Tibial nerve (tissue), 4 donors: ENCODE data around the gene ADH4. TPM values are rescaled to one million over a fixed set of nuclear protein-coding genes. Genes with fewer than 3 reads are reported as not detected.

Experiments used
- DNase-seq, 2 donors: peaks; one replicate each; pipeline ENCODE4 v3.0.0-alpha.2; 2019; ENCODE audit warnings: low spot score in 2 of 2
- H3K27ac ChIP-seq, 4 donors: fragments of 200-600 bp; sonication (generic) in 3 of 4; one replicate each; pipeline ENCODE4 v1.5.1; 2017 to 2019; ENCODE audit warnings: mild to moderate bottlenecking in 1 of 4
- H3K27me3 ChIP-seq, 2 donors: fragments of 200-600 bp; sonication (generic) in 1 of 2; one replicate each; pipeline versions ENCODE4 v1.5.1 to v1.6.0; 2017 to 2019
- H3K36me3 ChIP-seq, 3 donors: fragments of 200-600 bp; sonication (generic); one replicate each; pipeline ENCODE4 v1.5.1; 2018 to 2019
- H3K4me1 ChIP-seq, 4 donors: fragments of 200-600 bp; sonication (generic) in 3 of 4; one replicate each; pipeline ENCODE4 v1.5.1; 2017 to 2019
- H3K4me3 ChIP-seq, 4 donors: fragments of 200-600 bp; sonication (generic) in 3 of 4; one replicate each; pipeline ENCODE4 v1.5.1; 2017 to 2019; ENCODE audit warnings: mild to moderate bottlenecking in 1 of 4, moderate library complexity in 1 of 4
- H3K9me3 ChIP-seq, 4 donors: fragments of 200-600 bp; sonication (generic) in 3 of 4; one replicate each; pipeline ENCODE4 v1.5.1; 2017 to 2019
- EP300 ChIP-seq, 2 donors: sonication (generic); formaldehyde crosslinking; IDR thresholded peaks; one replicate each; pipeline ENCODE4 v1.6.1; 2017; ENCODE audit warnings: antibody characterized with exemption in 2 of 2, mild to moderate bottlenecking in 1 of 2
- POLR2A ChIP-seq, 2 donors: fragments of 450-650 bp; IDR thresholded peaks; one replicate each; pipeline ENCODE4 v1.6.1; 2017; ENCODE audit warnings: antibody characterized with exemption in 2 of 2, mild to moderate bottlenecking in 2 of 2, moderate library complexity in 2 of 2
- WGBS, 2 donors: methylation state at CpG; one replicate each; pipeline ENCODE4 v1.1.5; 2018; 5-methylcytosine and 5-hydroxymethylcytosine counted together
- total RNA-seq, 4 donors: library from RNA; depleted of rRNA; stranded (reverse); fragments of >200 nt; gene quantifications; one replicate each; pipeline ENCODE4 v1.1.0, GENCODE V29; 2016
- TF ChIP-seq, protein P1 (sequence below), 5 experiments: fragments of 200-600 bp in 3 of 5; fragments of 450-650 bp in 2 of 5; sonication (generic) in 3 of 5; IDR thresholded peaks; one replicate each; pipeline ENCODE4 v1.5.1; 2016 to 2019; ENCODE audit warnings: antibody characterized with exemption in 5 of 5, mild to moderate bottlenecking in 3 of 5, moderate library complexity in 2 of 5

Gene ADH4
- total RNA-seq, 4 donors from 2014 or later: 0.42 to 5.1 (median 0.62) TPM

- H3K4me1 ChIP-seq: no peaks in the 10 kb centered on the region
- H3K9me3 ChIP-seq: peaks cover 0 to 2% (median 0%) of the 10 kb centered on the region in 4 donors
- H3K27ac ChIP-seq: no peak overlapping the region
- no peaks in the 10 kb centered on the region for H3K27me3 ChIP-seq
- H3K4me3 ChIP-seq: no peak overlapping the region
- H3K36me3 ChIP-seq: peaks cover 0 to 6% (median 0%) of the 10 kb centered on the region in 3 donors
- no peak for DNase-seq
- WGBS, 2 donors: 94 to 96% methylated on average over 3 of the region's 3 CpGs
- TF ChIP-seq EP300 (IDR thresholded peaks at IDR 0.05) (no peak), POLR2A (IDR thresholded peaks at IDR 0.05) (no peak)
- TF ChIP-seq, protein P1, sequence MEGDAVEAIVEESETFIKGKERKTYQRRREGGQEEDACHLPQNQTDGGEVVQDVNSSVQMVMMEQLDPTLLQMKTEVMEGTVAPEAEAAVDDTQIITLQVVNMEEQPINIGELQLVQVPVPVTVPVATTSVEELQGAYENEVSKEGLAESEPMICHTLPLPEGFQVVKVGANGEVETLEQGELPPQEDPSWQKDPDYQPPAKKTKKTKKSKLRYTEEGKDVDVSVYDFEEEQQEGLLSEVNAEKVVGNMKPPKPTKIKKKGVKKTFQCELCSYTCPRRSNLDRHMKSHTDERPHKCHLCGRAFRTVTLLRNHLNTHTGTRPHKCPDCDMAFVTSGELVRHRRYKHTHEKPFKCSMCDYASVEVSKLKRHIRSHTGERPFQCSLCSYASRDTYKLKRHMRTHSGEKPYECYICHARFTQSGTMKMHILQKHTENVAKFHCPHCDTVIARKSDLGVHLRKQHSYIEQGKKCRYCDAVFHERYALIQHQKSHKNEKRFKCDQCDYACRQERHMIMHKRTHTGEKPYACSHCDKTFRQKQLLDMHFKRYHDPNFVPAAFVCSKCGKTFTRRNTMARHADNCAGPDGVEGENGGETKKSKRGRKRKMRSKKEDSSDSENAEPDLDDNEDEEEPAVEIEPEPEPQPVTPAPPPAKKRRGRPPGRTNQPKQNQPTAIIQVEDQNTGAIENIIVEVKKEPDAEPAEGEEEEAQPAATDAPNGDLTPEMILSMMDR (IDR thresholded peaks at IDR 0.05): no peak
Measured at GRCh38 chr4:99161373-99162099, 17.4 kb upstream of the ADH4 start.

GRCh38 chr4:99159699-99160098 is 15.6 kb upstream of the ADH4 start:
- H3K27me3 ChIP-seq: no peaks in the 10 kb centered on the region
- no peak overlapping the region for H3K27ac ChIP-seq
- 70 to 87% methylated on average over 1 of the region's 1 CpG for WGBS, 2 donors
- no peaks in the 10 kb centered on the region for H3K4me1 ChIP-seq
- peaks cover 0 to 6% (median 0%) of the 10 kb centered on the region in 3 donors for H3K36me3 ChIP-seq
- no peak overlapping the region for H3K4me3 ChIP-seq
- DNase-seq: no peak
- H3K9me3 ChIP-seq: no peaks in the 10 kb centered on the region
- no peak for TF ChIP-seq POLR2A (IDR thresholded peaks at IDR 0.05)
- TF ChIP-seq, protein P1 (IDR thresholded peaks at IDR 0.05): no peak
- no peak for TF ChIP-seq EP300 (IDR thresholded peaks at IDR 0.05)

DNA sequence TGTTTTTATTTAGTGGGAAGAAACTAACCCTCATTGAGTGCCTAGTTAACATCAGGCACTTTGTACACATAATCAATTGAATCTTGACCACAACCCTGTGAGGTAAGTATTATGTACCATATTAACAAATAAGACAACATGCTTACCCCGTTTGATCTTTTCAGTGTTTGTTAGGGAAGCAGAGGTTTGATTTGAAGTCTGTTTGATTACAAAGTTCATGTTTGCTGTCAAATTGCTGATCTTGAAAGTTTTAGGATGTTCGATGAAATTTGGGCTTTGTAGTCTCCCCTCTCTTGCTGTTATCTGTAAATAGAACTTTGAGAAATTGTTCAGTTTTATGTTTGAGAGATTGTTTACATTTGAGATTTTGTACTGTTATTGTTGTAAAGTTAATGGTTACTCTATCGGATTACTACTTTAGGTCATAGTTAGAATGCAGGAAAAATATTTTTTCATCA is 13.4 kb upstream of the ADH4 start:
- Histone ChIP-seq H3K4me3 (no peak overlapping the region), H3K27ac (no peak overlapping the region), H3K4me1 (no peaks in the 10 kb centered on the region), H3K36me3 (peaks cover 0 to 6% (median 0%) of the 10 kb centered on the region in 3 donors), H3K27me3 (no peaks in the 10 kb centered on the region), H3K9me3 (no peaks in the 10 kb centered on the region)
- TF ChIP-seq, protein P1 (IDR thresholded peaks at IDR 0.05): no peak
- no peak for TF ChIP-seq EP300 (IDR thresholded peaks at IDR 0.05)
- TF ChIP-seq POLR2A (IDR thresholded peaks at IDR 0.05): no peak
- no peak for DNase-seq
- 63 to 80% methylated on average over 3 of the region's 3 CpGs for WGBS, 2 donors

GRCh38 chr4:99156992-99157391 is 12.9 kb upstream of the ADH4 start:
- TF ChIP-seq POLR2A (IDR thresholded peaks at IDR 0.05) (no peak), EP300 (IDR thresholded peaks at IDR 0.05) (no peak)
- TF ChIP-seq, protein P1 (IDR thresholded peaks at IDR 0.05): no peak
- WGBS, 2 donors: 43 to 61% methylated on average over 1 of the region's 1 CpG
- Histone ChIP-seq H3K9me3 (no peaks in the 10 kb centered on the region), H3K36me3 (peaks cover 0 to 3% (median 0%) of the 10 kb centered on the region in 3 donors), H3K4me3 (no peak overlapping the region), H3K27ac (no peak overlapping the region), H3K27me3 (no peaks in the 10 kb centered on the region), H3K4me1 (no peaks in the 10 kb centered on the region)
- DNase-seq: no peak

DNA sequence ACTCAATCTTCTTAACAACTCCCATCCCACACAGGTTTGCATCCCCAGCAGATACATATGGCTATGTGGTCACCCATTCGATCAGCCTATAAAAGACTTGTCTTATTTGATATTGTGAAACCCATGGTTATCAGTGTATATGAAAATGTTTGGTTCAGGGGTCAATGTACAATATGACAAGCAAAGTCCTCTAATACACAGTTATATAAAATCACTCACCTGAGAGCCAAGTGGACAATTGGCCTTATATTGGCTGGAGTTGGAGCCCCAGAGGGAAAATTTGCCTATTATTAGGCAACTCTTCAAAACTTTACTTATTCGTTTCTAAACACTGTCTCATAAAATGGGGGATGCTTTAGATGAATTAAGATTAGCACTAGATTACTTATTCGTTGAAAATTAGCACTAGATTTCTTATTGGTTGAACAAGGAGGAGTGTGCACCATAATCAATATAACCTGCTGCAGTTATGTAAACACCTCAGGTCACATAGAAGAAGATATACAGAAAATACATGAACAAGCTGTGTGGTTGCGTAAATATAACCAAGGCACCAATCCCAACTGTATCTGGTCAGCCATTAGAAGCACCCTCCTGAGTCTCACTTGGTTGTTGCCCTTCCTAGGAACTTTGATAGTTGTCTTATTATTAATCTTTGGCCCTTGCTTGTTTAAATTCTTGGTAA is 10.7 kb upstream of the ADH4 start:
- TF ChIP-seq, protein P1 (IDR thresholded peaks at IDR 0.05): no peak
- TF ChIP-seq POLR2A (IDR thresholded peaks at IDR 0.05) (no peak), EP300 (IDR thresholded peaks at IDR 0.05) (no peak)
- 92 to 94% methylated on average over 4 of the region's 4 CpGs for WGBS, 2 donors
- Histone ChIP-seq H3K36me3 (no peaks in the 10 kb centered on the region), H3K4me3 (no peak overlapping the region), H3K9me3 (no peaks in the 10 kb centered on the region), H3K4me1 (peaks cover 0 to 8% (median 0%) of the 10 kb centered on the region in 4 donors), H3K27me3 (no peaks in the 10 kb centered on the region), H3K27ac (no peak overlapping the region)
- no peak for DNase-seq
